HEK293 (cell line): ENCODE data around the gene JOSD1.
A peak's percentile ranks its signal among the peaks of the same experiment; 100 is the strongest.

Experiments used
- CTCF ChIA-PET: fragments of 350-600 bp; formaldehyde crosslinking; extraction: SDS; loops from one replicate; lab custom pipeline; 2021; ENCODE audit warnings: antibody characterized with exemption; lab: Yijun Ruan, JAX
- POLR2A ChIA-PET: fragments of 300-600 bp; formaldehyde crosslinking; extraction: SDS; loops from one replicate; lab custom pipeline; 2020; ENCODE audit warnings: antibody characterized with exemption, inconsistent platforms; lab: Yijun Ruan, JAX
- H3K27ac ChIP-seq: fragments of 200-500 bp; sonication (Bioruptor generic); 2 replicates; pipeline ENCODE4 v1.5.1; 2014; ENCODE audit warnings: low read depth, low read length, control low read depth, inconsistent platforms; ENCODE audit errors: extremely low read depth
- H3K36me3 ChIP-seq, 2 experiments: fragments of 200-500 bp in 1 of 2; sonication (Bioruptor generic) in 1 of 2; 1 replicate in 1 of 2; 2 replicates in 1 of 2; pipeline ENCODE4 v1.5.1; 2014 to 2017; ENCODE audit warnings: inconsistent platforms in 2 of 2, low read length in 2 of 2; ENCODE audit not compliant: control insufficient read depth in 2 of 2, insufficient read depth in 1 of 2
- H3K4me1 ChIP-seq: fragments of 200-500 bp; sonication (Bioruptor generic); 2 replicates; pipeline ENCODE4 v1.5.1; 2014; ENCODE audit warnings: mild to moderate bottlenecking, low read length, inconsistent platforms; ENCODE audit not compliant: control insufficient read depth, insufficient read depth
- H3K4me3 ChIP-seq: 2 replicates; pipeline ENCODE4 v1.5.1; 2011; ENCODE audit warnings: low read depth, mild to moderate bottlenecking, control low read depth, low read length, moderate library complexity
- H3K9me3 ChIP-seq: fragments of 200-500 bp; sonication (Bioruptor generic); 2 replicates; pipeline ENCODE4 v1.5.1; 2014; ENCODE audit warnings: low read depth, low read length, inconsistent platforms; ENCODE audit not compliant: control insufficient read depth, insufficient read depth
- GFI1B ChIP-seq: fragments of 450-650 bp; formaldehyde crosslinking; IDR thresholded peaks from 2 replicates; pipeline ENCODE4 v1.5.1; 2016; ENCODE audit warnings: missing biosample characterization, missing genetic modification characterization
- HOXC10 ChIP-seq: sonication (generic); formaldehyde crosslinking; IDR thresholded peaks from 2 replicates; pipeline ENCODE4 v1.8.1; 2023; ENCODE audit warnings: mild to moderate bottlenecking, missing genetic modification reagents
- IKZF3 ChIP-seq: fragments of 450-650 bp; IDR thresholded peaks from 2 replicates; pipeline ENCODE4 v1.5.0; 2018; ENCODE audit warnings: missing biosample characterization, mild to moderate bottlenecking, missing genetic modification characterization, moderate library complexity
- ZBTB20 ChIP-seq: fragments of 450-650 bp; formaldehyde crosslinking; IDR thresholded peaks from 2 replicates; pipeline ENCODE4 v1.5.1; 2016; ENCODE audit warnings: missing biosample characterization, missing genetic modification characterization
- ZNF2 ChIP-seq: fragments of 450-650 bp; formaldehyde crosslinking; IDR thresholded peaks from 2 replicates; pipeline ENCODE4 v1.5.1; 2016; ENCODE audit warnings: missing biosample characterization, missing genetic modification characterization
- ZNF239 ChIP-seq: fragments of 450-650 bp; formaldehyde crosslinking; IDR thresholded peaks from 2 replicates; pipeline ENCODE4 v1.5.1; 2016; ENCODE audit warnings: missing biosample characterization, missing genetic modification characterization
- ZNF423 ChIP-seq: fragments of 450-650 bp; formaldehyde crosslinking; IDR thresholded peaks from 2 replicates; pipeline ENCODE4 v1.5.1; 2016; ENCODE audit warnings: missing biosample characterization, missing genetic modification characterization
- ZNF660 ChIP-seq: fragments of 450-650 bp; IDR thresholded peaks from 2 replicates; pipeline ENCODE4 v1.5.1; 2018; ENCODE audit warnings: missing biosample characterization, mild to moderate bottlenecking, missing genetic modification characterization
- TF ChIP-seq, protein P1 (sequence below): fragments of 450-650 bp; formaldehyde crosslinking; IDR thresholded peaks from 2 replicates; pipeline ENCODE4 v1.5.1; 2016; ENCODE audit warnings: missing biosample characterization, missing genetic modification characterization
- TF ChIP-seq, protein P2 (sequence below): fragments of 450-650 bp; formaldehyde crosslinking; IDR thresholded peaks from 2 replicates; pipeline ENCODE4 v1.5.1; 2016; ENCODE audit warnings: missing biosample characterization, missing genetic modification characterization

The JOSD1 gene

DNA sequence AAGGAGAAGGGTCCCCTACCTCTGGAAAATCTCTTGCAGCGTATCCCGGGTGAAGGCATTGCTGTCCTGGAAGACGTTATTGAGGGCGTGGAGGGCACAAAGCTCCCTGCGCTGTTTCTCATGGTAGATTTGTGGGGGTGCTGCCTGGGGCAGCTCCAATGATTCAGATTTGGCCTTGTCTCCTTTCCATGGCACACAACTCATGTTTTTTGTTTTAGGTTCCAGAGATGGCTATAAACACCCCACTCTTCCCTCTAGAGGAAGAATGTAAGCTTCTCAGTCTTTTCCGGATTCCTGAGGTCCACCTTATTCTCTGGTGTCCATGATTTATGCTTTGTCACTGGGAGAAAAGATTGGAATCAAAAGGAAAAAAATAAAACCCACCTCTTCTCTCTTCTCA is 959 bp downstream of the JOSD1 start (continued):
- TF ChIP-seq, protein P1, sequence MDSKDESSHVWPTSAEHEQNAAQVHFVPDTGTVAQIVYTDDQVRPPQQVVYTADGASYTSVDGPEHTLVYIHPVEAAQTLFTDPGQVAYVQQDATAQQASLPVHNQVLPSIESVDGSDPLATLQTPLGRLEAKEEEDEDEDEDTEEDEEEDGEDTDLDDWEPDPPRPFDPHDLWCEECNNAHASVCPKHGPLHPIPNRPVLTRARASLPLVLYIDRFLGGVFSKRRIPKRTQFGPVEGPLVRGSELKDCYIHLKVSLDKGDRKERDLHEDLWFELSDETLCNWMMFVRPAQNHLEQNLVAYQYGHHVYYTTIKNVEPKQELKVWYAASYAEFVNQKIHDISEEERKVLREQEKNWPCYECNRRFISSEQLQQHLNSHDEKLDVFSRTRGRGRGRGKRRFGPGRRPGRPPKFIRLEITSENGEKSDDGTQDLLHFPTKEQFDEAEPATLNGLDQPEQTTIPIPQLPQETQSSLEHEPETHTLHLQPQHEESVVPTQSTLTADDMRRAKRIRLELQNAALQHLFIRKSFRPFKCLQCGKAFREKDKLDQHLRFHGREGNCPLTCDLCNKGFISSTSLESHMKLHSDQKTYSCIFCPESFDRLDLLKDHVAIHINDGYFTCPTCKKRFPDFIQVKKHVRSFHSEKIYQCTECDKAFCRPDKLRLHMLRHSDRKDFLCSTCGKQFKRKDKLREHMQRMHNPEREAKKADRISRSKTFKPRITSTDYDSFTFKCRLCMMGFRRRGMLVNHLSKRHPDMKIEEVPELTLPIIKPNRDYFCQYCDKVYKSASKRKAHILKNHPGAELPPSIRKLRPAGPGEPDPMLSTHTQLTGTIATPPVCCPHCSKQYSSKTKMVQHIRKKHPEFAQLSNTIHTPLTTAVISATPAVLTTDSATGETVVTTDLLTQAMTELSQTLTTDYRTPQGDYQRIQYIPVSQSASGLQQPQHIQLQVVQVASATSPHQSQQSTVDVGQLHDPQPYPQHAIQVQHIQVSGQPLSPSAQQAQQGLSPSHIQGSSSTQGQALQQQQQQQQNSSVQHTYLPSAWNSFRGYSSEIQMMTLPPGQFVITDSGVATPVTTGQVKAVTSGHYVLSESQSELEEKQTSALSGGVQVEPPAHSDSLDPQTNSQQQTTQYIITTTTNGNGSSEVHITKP (tag by site-specific recombination) = 0 out of 2 replicates have a peak, but pooled peaks have one; percentile 12
- TF ChIP-seq IKZF3 (tag by site-specific recombination) = 0 out of 2 replicates have a peak, but pooled peaks have one; percentile 17
- TF ChIP-seq ZNF423 (tag by site-specific recombination) = no peak
- TF ChIP-seq ZBTB20 = peak; percentile 23; the same call in 1 of the 2 replicates

DNA sequence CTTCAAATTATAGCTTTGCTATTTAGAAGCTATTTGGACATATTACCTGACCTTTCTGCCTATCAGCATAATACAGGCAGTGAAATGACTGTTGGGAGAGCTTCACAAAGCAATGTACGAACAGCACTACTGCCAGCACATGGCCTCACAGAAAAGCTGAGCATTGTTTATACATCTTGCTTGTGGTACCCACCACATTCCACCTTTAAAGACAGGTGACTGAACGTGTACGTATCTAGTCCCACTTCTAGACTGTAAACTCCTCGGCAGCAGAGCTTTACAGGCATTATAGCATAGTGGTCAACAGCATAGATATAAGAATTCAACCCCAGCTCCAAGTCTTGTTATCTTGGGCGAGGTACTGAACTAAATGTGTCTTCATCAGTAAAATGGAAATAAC is 1.6 kb downstream of the JOSD1 start:
- peak overlapping the region; percentile 76 for H3K4me3 ChIP-seq
- POLR2A ChIA-PET = interaction anchor here (0.8 to 8.0 kb wide), 5 partner anchors 8 to 300 kb away, joined by 3 to 60 read pairs (median 4); partner anchors contain the start of gene TOMM22
- no peaks in the 10 kb centered on the region for H3K9me3 ChIP-seq
- no peak overlapping the region for H3K27ac ChIP-seq
- TF ChIP-seq ZNF239 (tag by site-specific recombination) = no peak
- TF ChIP-seq HOXC10 (CRISPR knock-in tag) = no peak
- TF ChIP-seq GFI1B (tag by site-specific recombination) = no peak
- no peak for TF ChIP-seq ZNF2 (tag by site-specific recombination)
- TF ChIP-seq, all 188 proteins: peak for 0
- Histone ChIP-seq H3K4me1 (peaks cover 3% of the 10 kb centered on the region; the same call in 1 of the 2 replicates), H3K36me3 (peaks cover 4 to 34% of the 10 kb centered on the region in 2 experiments; a peak in 2 of 3 replicates)
- CTCF ChIA-PET = interaction anchor here (1.0 to 2.9 kb wide), 3 partner anchors 18 to 71 kb away, joined by 3 to 20 read pairs (median 3); partner anchors contain the start of gene TOMM22

DNA sequence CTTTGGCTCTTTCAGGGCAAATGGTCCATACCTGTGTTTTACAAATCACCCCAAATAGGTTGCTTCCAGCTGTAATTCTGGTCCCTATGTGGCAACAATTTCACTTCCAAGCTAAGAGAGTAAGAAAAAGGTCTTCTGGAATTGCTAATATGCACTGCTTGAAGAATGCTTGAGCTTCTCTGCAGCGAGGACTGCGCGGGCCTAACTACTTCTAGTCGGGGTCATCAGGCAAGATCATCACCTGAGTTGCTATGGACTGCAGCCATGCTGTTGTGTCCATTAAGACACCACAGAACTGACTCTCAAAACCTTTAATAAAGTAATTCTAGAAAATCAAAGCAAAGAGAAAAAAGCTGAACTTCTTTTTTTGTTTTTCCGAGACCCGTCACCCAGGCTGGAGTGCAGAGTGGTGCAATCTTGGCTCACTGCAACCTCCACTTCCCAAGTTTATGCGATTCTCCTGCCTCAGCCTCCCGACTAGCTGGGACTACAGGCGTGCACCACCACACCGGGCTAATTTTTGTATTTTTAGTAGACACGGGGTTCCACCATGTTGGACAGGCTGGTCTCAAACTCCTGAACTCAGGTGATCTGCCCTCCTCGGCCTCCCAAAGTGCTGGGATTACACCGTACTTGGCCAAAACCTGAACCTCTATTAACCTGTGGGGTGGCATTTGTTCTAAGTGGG is 2.2 kb downstream of the JOSD1 start:
- TF ChIP-seq, protein P2, sequence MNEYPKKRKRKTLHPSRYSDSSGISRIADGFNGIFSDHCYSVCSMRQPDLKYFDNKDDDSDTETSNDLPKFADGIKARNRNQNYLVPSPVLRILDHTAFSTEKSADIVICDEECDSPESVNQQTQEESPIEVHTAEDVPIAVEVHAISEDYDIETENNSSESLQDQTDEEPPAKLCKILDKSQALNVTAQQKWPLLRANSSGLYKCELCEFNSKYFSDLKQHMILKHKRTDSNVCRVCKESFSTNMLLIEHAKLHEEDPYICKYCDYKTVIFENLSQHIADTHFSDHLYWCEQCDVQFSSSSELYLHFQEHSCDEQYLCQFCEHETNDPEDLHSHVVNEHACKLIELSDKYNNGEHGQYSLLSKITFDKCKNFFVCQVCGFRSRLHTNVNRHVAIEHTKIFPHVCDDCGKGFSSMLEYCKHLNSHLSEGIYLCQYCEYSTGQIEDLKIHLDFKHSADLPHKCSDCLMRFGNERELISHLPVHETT (tag by site-specific recombination) = no peak
- peak; percentile 59; the same call in 1 of the 2 replicates for TF ChIP-seq ZNF660 (tag by site-specific recombination)
- TF ChIP-seq, protein P1 (tag by site-specific recombination) = peak; percentile 51
- POLR2A ChIA-PET = interaction anchor here (0.5 to 8.0 kb wide), 7 partner anchors 9 to 300 kb away, joined by 3 to 60 read pairs (median 4); partner anchors contain the start of gene TOMM22
- peak overlapping the region; percentile 76 for H3K4me3 ChIP-seq
- no peak overlapping the region for H3K27ac ChIP-seq
- H3K4me1 ChIP-seq = peaks cover 3% of the 10 kb centered on the region; the same call in 1 of the 2 replicates
- H3K36me3 ChIP-seq = peaks cover 4 to 34% of the 10 kb centered on the region in 2 experiments; a peak in 2 of 3 replicates
- no peaks in the 10 kb centered on the region for H3K9me3 ChIP-seq
- CTCF ChIA-PET = interaction anchor here (0.6 to 2.9 kb wide), 6 partner anchors 17 to 199 kb away, joined by 3 to 20 read pairs (median 4); partner anchors contain the start of gene TOMM22
